Naive B cell (primary cell): ENCODE data around the gene C2CD5. TPM values are rescaled to one million over a fixed set of nuclear protein-coding genes. Genes with fewer than 3 reads are reported as not detected.
A peak's percentile ranks its signal among the peaks of the same experiment; 100 is the strongest.
"Not testable (repeated sequence)": the region's sequence is repeated elsewhere in the genome, so short reads cannot be mapped to it uniquely, and the experiment has no call there.

Experiments
- ATAC-seq, 2 donors: fragments of 150-1000 bp; cut with Tn5 transposase; 2 replicates each; pipeline ENCODE4 v1.10.0; 2021; ENCODE audit warnings: low read depth in 2 of 2, mild to moderate bottlenecking in 2 of 2, moderate library complexity in 2 of 2
- DNase-seq: peaks from one replicate; pipeline ENCODE4 v3.0.0; 2022
- H3K27ac Mint-ChIP-seq, 6 donors: one replicate each; pipeline ENCODE4 v1.8.0; 2020 to 2022; ENCODE audit warnings: mild to moderate bottlenecking in 6 of 6, mixed read lengths in 6 of 6, moderate library complexity in 5 of 6, inconsistent platforms in 2 of 6
- H3K27me3 Mint-ChIP-seq, 3 donors: one replicate each; pipeline ENCODE4 v1.8.0; 2021 to 2022; ENCODE audit warnings: mixed read lengths in 3 of 3, mild to moderate bottlenecking in 1 of 3
- H3K36me3 Mint-ChIP-seq, 2 donors: one replicate each; pipeline ENCODE4 v1.8.0; 2020 to 2022; ENCODE audit warnings: mixed read lengths in 2 of 2, inconsistent platforms in 1 of 2, mild to moderate bottlenecking in 1 of 2
- H3K4me1 Mint-ChIP-seq, 3 donors: one replicate each; pipeline ENCODE4 v1.8.0; 2020 to 2022; ENCODE audit warnings: mixed read lengths in 3 of 3, inconsistent platforms in 1 of 3, mild to moderate bottlenecking in 1 of 3, moderate library complexity in 1 of 3
- H3K4me3 Mint-ChIP-seq, 8 donors: one replicate each; pipeline ENCODE4 v1.8.0; 2020 to 2022; ENCODE audit warnings: mild to moderate bottlenecking in 8 of 8, mixed read lengths in 8 of 8, moderate library complexity in 8 of 8, inconsistent platforms in 2 of 8
- H3K9me3 Mint-ChIP-seq, 7 donors: one replicate each; pipeline ENCODE4 v1.8.0; 2020 to 2022; ENCODE audit warnings: mixed read lengths in 7 of 7, mild to moderate bottlenecking in 5 of 7, inconsistent platforms in 2 of 7, moderate library complexity in 1 of 7
- polyA plus RNA-seq, 6 donors: library from polyadenylated mRNA; unstranded; fragments of 300-500 nt; fragmentation: Illumina TruSeq; gene quantifications; one replicate each; pipeline ENCODE4 v1.2.3, GENCODE V29; 2021; ENCODE audit warnings: low read depth in 6 of 6

C2CD5 gene
- polyA plus RNA-seq, 6 donors from 2014 or later = 5.4 to 23.5 (median 16.0) TPM

DNA sequence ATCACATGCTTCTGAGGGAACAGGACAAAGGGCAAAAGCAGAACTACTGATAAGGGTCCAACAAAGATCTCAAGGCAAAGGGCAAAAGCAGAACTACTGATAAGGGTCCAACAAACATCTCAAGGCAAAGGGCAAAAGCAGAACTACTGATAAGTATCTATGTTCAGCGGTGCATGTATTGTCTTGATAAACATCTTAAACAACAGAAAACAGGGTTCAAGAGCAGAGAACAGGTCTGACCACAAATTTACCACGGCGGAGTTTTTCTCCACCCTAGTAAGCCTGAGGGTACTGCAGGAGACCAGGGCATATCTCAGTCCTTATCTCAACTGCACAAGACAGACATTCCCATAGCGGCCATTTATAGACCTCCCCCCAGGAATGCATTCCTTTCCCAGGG is 10.4 kb upstream of the C2CD5 start:
- not testable (repeated sequence) for H3K27me3 Mint-ChIP-seq, H3K36me3 Mint-ChIP-seq, DNase-seq, ATAC-seq, H3K4me1 Mint-ChIP-seq, H3K4me3 Mint-ChIP-seq
- peaks cover 7 to 25% (median 16%) of the 10 kb centered on the region in 7 donors for H3K9me3 Mint-ChIP-seq
- H3K27ac Mint-ChIP-seq = peak overlapping the region in 1 of 6 donors; percentile 65

DNA sequence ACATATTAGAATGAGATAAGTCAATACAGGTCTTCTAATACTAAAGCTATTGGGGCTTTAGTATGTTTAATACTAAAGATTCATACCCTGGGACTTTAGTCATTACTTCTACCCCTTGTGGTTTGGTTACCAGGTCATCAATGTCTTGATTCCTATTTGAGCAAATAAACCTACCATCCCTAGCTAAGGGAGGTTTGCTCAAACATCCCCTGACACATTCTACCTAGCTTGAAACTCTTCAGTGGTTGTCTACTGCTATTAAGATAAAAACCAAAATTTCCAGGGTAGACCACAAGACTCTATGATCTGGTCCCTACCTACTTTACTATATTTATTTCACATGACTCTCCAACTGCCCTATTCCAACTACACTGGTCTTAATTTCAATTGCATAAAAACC is 7.3 kb upstream of the C2CD5 start:
- H3K4me3 Mint-ChIP-seq = no peak overlapping the region
- no peak for ATAC-seq
- H3K4me1 Mint-ChIP-seq = peaks cover 0 to 11% (median 6%) of the 10 kb centered on the region in 3 donors
- peaks cover 0 to 20% of the 10 kb centered on the region in 2 donors for H3K36me3 Mint-ChIP-seq
- H3K27ac Mint-ChIP-seq = no peak overlapping the region
- peaks cover 7 to 22% (median 15%) of the 10 kb centered on the region in 7 donors for H3K9me3 Mint-ChIP-seq
- H3K27me3 Mint-ChIP-seq = peaks cover 6 to 14% (median 7%) of the 10 kb centered on the region in 3 donors
- DNase-seq = no peak

DNA sequence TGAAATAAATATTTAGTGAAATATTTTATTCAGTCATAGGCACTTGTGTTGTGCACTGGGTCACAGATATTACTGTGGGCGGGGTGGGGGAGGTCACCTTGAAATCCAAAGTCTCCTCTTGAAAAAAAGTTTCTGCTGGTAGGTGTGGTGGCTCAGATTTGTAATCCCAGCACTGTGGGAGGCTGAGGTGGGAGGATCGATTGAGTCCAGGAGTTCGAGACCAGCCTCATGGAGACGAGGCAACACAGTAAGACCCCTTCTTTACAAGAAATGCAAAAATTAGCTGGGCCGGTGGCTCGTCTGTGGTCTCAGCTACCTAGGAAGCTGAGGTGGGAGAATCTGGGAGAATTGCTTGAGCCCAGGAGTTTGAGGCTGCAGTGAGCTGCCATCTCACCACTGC is 913 bp upstream of the C2CD5 start:
- Mint-ChIP-seq H3K27ac (peak overlapping the region in 2 of 6 donors; percentile 39 to 96), H3K36me3 (peaks cover 5 to 20% of the 10 kb centered on the region in 2 donors), H3K4me3 (peak overlapping the region; percentile 70 to 98 (median 96)), H3K4me1 (peaks cover 26 to 54% (median 40%) of the 10 kb centered on the region in 3 donors), H3K27me3 (peaks cover 6 to 14% (median 7%) of the 10 kb centered on the region in 3 donors), H3K9me3 (peaks cover 0 to 4% (median 2%) of the 10 kb centered on the region in 7 donors)
- no peak for DNase-seq
- ATAC-seq = no peak

DNA sequence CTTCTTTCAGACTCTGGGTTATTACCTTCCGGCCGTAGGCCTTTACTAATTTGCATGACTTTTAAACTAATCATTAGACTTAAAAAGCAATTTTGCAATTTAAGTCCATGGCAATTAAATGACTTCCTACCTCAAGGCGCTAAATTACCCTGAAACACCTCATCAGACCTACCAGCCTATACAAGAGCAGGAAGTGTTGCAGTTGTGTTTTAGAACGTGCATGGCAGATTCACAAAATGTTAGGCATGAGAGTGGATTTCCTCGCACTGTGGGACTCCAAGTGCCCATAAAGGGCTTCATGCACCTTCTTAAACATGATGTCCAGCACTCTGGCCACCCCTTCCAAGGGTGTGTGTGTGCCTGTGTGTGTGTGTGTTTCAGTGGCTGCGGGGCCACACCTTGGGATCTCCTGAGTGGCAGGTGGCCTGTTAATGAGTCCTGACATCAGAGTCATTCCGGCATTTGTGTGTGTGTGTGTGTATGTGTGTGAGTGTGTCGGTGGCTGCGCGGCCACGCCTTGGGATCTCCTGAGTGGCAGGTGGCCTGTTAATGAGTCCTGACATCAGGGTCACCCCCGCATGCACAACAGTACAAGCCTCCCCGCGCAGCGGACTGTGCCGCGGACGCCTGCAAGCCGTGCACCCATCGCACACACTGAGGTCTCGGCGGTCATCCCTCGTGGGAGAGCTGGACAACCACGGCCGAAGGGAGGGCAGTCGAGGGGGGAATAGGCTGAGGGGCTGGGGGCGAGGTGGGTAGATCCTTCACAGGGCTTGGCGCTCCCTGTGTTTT is 900 bp downstream of the C2CD5 start:
- H3K4me1 Mint-ChIP-seq = peaks cover 35 to 58% (median 45%) of the 10 kb centered on the region in 3 donors
- peak overlapping the region; percentile 93 to 98 (median 96) for H3K4me3 Mint-ChIP-seq
- peaks cover 0 to 13% (median 3%) of the 10 kb centered on the region in 3 donors for H3K27me3 Mint-ChIP-seq
- ATAC-seq (peak; percentile 5 to 9), DNase-seq (peak; percentile 40)
- peak overlapping the region; percentile 94 to 98 (median 96) for H3K27ac Mint-ChIP-seq
- peaks cover 13 to 27% of the 10 kb centered on the region in 2 donors for H3K36me3 Mint-ChIP-seq
- H3K9me3 Mint-ChIP-seq = peaks cover 5 to 11% (median 6%) of the 10 kb centered on the region in 7 donors

DNA sequence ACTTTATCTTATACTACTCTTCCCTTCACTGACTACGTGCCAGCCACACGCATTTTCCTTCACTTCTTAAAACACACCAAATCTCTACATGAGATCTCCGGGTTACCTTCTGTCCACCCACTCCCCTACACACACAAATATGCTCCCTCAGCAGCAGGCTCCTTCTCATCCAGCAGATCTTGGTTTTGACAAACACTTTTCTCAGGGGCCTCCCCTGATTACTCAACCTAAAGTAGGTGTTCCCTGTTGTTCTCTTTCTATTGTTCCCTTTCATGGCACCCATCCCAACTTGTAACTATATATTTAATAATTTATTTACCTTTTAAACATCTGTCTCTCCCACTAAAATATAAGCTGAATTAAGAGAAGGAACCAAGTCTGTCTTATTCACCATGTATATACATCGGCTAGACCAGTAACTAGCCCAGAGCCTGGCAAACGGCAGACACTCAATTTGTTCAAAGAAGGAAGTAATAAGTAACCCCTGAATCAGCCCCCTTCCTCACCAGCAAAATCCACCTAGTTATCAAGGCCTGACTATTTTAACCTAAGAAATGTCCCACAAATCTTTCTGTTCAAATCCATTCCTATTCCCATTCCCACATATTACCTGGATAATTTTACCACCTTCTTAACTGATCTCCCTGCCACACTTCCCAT is 2.7 kb downstream of the C2CD5 start:
- Mint-ChIP-seq H3K27ac (peak overlapping the region; percentile 5 to 69 (median 48)), H3K27me3 (no peaks in the 10 kb centered on the region), H3K4me1 (peaks cover 36 to 63% (median 52%) of the 10 kb centered on the region in 3 donors), H3K36me3 (peaks cover 13 to 16% of the 10 kb centered on the region in 2 donors), H3K4me3 (peak overlapping the region in 7 of 8 donors; percentile 16 to 98 (median 51)), H3K9me3 (peaks cover 5 to 11% (median 6%) of the 10 kb centered on the region in 7 donors)
- no peak for ATAC-seq
- no peak for DNase-seq

DNA sequence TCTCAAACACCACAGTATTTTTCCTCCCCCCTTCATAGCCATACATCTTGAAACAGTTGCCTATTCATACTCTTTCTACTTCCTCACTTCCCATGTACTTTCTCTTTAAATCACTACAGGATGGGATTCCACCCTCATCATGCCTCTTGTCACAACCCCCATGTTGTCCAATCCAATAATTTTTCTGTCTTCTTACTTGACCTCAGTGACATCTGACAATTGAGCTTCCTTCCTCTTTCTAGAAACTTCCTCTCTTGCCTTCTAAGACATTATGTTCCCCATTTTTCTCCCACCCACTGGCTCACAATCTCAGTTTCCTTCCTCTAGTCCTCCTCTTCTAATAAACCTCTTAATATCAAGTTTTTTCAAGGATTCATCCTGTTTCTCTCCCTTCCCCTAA is 5.3 kb downstream of the C2CD5 start:
- H3K27ac Mint-ChIP-seq = peak overlapping the region; percentile 43 to 96 (median 86)
- H3K4me3 Mint-ChIP-seq = peak overlapping the region; percentile 6 to 64 (median 54)
- ATAC-seq (peak; percentile 80 to 81), DNase-seq (peak; percentile 74)
- H3K4me1 Mint-ChIP-seq = peaks cover 38 to 64% (median 57%) of the 10 kb centered on the region in 3 donors
- H3K27me3 Mint-ChIP-seq = no peaks in the 10 kb centered on the region
- peaks cover 4 to 7% (median 5%) of the 10 kb centered on the region in 7 donors for H3K9me3 Mint-ChIP-seq
- peaks cover 9 to 21% of the 10 kb centered on the region in 2 donors for H3K36me3 Mint-ChIP-seq

DNA sequence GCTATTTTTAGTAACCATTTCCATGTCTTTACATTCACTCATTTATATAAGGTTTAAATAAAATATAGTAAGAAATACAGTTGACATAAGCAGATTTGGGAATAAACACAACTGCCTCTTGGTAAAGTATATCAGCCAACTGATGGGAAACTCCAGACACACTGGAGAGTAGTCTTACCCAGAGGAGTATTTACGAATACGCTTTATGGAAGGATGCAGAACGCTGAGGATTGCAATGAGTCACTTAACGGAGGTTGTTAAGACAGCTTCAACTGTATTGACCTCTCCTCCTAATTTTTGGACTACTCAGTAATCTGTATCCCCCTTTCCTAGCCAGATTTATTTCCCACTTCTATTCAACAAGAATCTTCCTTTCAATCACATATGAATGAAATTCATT is 6.0 kb downstream of the C2CD5 start:
- no peak for DNase-seq
- peaks cover 12 to 24% of the 10 kb centered on the region in 2 donors for H3K36me3 Mint-ChIP-seq
- H3K4me1 Mint-ChIP-seq = peaks cover 41 to 58% (median 57%) of the 10 kb centered on the region in 3 donors
- no peaks in the 10 kb centered on the region for H3K27me3 Mint-ChIP-seq
- peaks cover 4 to 7% (median 5%) of the 10 kb centered on the region in 7 donors for H3K9me3 Mint-ChIP-seq
- no peak for ATAC-seq
- peak overlapping the region; percentile 43 to 96 (median 86) for H3K27ac Mint-ChIP-seq
- peak overlapping the region in 2 of 8 donors; percentile 11 to 53 for H3K4me3 Mint-ChIP-seq

DNA sequence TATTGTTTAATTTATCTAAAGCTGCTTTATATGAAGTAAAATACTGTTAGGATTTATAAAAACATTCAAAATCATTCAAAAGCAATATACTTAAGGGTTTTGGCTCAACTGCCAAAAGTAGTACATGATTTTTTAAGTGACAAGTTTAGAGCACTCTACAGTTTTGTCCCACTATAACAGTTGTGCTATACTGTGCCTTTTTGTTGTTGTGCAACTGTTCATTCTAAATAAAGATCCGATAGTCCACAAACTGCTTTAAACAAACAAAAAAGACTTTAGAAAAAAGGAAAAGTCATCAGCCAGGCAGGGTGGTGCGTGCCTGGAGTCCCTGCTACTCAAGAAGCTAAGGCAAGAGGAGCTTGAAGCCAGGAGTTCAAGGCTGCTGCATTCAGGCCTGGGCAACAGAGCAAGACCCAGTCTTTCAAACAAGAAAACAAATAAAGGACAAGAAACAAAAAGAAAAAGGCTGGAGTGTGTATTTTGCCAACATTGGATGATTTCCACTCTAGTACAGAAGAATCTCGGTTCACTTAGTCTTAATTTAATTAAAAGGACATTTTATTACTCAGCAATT is 7.3 kb downstream of the C2CD5 start:
- H3K4me3 Mint-ChIP-seq = peak overlapping the region in 1 of 8 donors; percentile 10
- peaks cover 4 to 7% (median 5%) of the 10 kb centered on the region in 7 donors for H3K9me3 Mint-ChIP-seq
- H3K4me1 Mint-ChIP-seq = peaks cover 39 to 47% (median 45%) of the 10 kb centered on the region in 3 donors
- no peaks in the 10 kb centered on the region for H3K27me3 Mint-ChIP-seq
- DNase-seq (no peak), ATAC-seq (no peak)
- H3K36me3 Mint-ChIP-seq = peaks cover 22 to 35% of the 10 kb centered on the region in 2 donors
- H3K27ac Mint-ChIP-seq = peak overlapping the region in 2 of 6 donors; percentile 23 to 77

DNA sequence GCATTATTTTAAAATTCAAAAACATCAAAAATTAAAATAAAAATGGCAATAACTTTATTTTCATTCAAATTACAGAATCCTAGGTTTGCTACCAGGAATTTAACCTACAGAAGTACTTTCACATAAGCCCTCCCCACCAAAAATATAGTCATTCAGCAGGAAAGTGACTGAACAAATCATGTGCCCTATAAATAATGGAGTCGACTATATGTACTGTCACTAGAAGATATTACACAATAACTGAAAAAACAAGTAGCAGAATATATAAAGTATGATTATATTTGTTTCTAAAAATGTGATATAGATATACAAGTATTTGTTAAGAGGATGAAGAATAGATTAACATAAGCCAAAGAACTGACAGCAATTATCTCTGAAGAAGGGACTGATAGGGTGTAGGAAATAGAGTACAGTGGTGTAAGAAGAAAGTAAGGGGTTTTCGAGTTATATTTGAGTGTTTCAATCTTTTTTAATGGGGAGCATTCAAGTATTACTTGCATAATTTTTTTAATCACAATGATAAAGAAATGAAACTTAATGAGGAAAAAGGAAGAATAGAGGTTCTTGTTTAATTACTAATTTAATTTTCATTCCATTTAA is 7.9 kb downstream of the C2CD5 start:
- Mint-ChIP-seq H3K27me3 (no peaks in the 10 kb centered on the region), H3K9me3 (peaks cover 4 to 7% (median 5%) of the 10 kb centered on the region in 7 donors), H3K27ac (peak overlapping the region in 2 of 6 donors; percentile 0 to 47), H3K4me1 (peaks cover 33 to 42% (median 41%) of the 10 kb centered on the region in 3 donors), H3K36me3 (peaks cover 22 to 37% of the 10 kb centered on the region in 2 donors), H3K4me3 (no peak overlapping the region)
- ATAC-seq (no peak), DNase-seq (no peak)

DNA sequence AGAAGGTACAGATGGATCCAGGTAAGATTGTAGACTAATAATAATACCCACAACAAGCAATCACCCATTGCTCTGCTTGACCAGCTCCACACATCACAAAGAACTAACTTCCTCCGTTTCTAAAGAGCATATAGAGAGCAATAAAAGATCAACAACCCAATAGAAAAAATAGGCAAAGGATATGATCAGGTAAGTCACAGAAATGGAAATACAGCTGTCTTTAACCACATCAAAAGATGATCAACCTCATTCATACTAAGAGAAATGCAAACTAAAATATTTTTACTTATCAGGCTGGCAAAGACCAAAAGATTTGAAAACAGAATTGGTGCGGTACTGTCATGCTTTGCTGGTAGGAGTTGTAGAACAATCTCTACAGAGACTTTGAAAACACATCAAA is 8.9 kb downstream of the C2CD5 start:
- H3K36me3 Mint-ChIP-seq = peaks cover 22 to 37% of the 10 kb centered on the region in 2 donors
- H3K27ac Mint-ChIP-seq = no peak overlapping the region
- H3K9me3 Mint-ChIP-seq = peaks cover 4 to 7% (median 5%) of the 10 kb centered on the region in 7 donors
- H3K4me1 Mint-ChIP-seq = peaks cover 27 to 34% (median 34%) of the 10 kb centered on the region in 3 donors
- no peaks in the 10 kb centered on the region for H3K27me3 Mint-ChIP-seq
- no peak overlapping the region for H3K4me3 Mint-ChIP-seq
- no peak for DNase-seq
- no peak for ATAC-seq

DNA sequence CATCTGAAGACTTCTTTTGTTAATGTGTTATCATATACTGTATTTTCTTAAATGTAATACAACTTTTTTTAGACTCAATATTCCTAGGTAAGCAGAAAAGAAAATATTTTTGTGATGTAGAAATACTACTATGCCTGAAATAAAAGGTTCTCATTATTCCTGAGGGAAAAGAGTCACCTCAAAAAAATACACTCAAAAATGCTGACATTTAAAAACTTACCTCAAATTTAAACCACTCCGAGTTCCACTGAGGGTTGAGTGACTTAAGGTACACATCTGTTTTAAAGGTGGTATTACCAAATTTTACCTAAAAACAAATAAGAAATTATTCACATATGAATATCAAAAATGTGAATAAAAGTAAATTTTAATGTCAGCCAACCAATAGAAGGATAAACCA is 9.3 kb downstream of the C2CD5 start:
- Mint-ChIP-seq H3K9me3 (peaks cover 4 to 7% (median 5%) of the 10 kb centered on the region in 7 donors), H3K27me3 (no peaks in the 10 kb centered on the region), H3K4me3 (no peak overlapping the region), H3K36me3 (peaks cover 22 to 37% of the 10 kb centered on the region in 2 donors), H3K4me1 (peaks cover 27 to 34% (median 30%) of the 10 kb centered on the region in 3 donors), H3K27ac (no peak overlapping the region)
- DNase-seq = no peak
- ATAC-seq = no peak

DNA sequence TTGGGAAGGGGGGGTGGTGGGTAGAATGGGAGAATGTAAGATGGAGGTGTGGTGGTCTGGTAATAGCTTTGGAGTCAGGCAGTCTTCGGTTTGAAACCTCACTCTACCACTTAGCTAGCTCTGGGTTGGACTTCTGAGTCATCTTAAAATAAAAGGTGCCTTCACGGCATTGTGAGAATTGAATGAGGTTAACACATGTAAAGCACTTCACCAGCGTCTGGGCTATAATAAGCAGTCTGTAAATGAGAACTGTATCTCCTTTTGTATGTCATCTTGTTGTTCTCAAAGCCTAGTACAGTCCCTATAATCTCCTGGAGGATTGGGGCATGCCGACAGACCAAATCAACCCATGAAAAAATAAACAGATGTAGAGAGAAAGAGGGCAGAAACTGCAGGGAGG is 11.2 kb downstream of the C2CD5 start:
- H3K27me3 Mint-ChIP-seq = no peaks in the 10 kb centered on the region
- no peak for ATAC-seq
- no peaks in the 10 kb centered on the region for H3K9me3 Mint-ChIP-seq
- peaks cover 16 to 28% (median 18%) of the 10 kb centered on the region in 3 donors for H3K4me1 Mint-ChIP-seq
- no peak for DNase-seq
- no peak overlapping the region for H3K4me3 Mint-ChIP-seq
- H3K27ac Mint-ChIP-seq = peak overlapping the region in 1 of 6 donors; percentile 1
- H3K36me3 Mint-ChIP-seq = peaks cover 13 to 30% of the 10 kb centered on the region in 2 donors

DNA sequence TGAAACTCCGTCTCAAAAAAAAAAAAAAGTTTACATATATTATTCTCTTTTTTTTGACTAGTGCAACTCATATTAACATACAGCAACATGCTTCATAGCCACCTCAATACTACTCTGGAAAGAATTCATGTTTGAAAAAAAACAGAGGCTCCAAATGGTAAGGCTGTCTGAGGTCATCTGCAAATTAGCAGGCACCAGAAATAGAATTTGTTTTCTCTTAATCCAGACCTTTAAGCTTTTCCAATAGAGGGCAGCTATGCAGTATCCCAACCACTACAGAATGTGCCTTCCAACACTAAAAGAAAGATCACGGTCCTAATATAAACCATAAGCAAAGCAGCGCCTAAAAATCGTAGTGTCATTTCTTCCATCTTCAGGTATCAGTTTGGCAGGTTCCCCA is 12.0 kb downstream of the C2CD5 start:
- ATAC-seq (no peak), DNase-seq (no peak)
- H3K36me3 Mint-ChIP-seq = peaks cover 13 to 30% of the 10 kb centered on the region in 2 donors
- H3K4me1 Mint-ChIP-seq = peaks cover 15 to 28% (median 18%) of the 10 kb centered on the region in 3 donors
- H3K4me3 Mint-ChIP-seq = no peak overlapping the region
- H3K27ac Mint-ChIP-seq = no peak overlapping the region
- H3K9me3 Mint-ChIP-seq = no peaks in the 10 kb centered on the region
- no peaks in the 10 kb centered on the region for H3K27me3 Mint-ChIP-seq
